Urothelium cell line (cell line): ENCODE data around the gene PSD2.

Experiments used
- DNase-seq: peaks from one replicate; pipeline ENCODE4 v3.0.0; 2011; ENCODE audit warnings: low spot score, mixed read lengths
- FAIRE-seq: peaks from 2 replicates; lab custom pipeline; 2011; peaks lifted over from hg19 to GRCh38; lab: Jason Lieb, UNC

Gene PSD2

GRCh38 chr5:139763280-139763929, 32.2 kb upstream of the PSD2 start:
- FAIRE-seq (no peak), DNase-seq (no peak)

GRCh38 chr5:139763930-139764791, 31.4 kb upstream of the PSD2 start:
- FAIRE-seq = no peak
- no peak for DNase-seq

- FAIRE-seq (no peak), DNase-seq (no peak)
Observed at GRCh38 chr5:139764886-139765408, 30.7 kb upstream of the PSD2 start.

- FAIRE-seq = no peak
- peak; percentile 77 for DNase-seq
Observed at GRCh38 chr5:139765409-139766217, 30.0 kb upstream of the PSD2 start.

- no peak for FAIRE-seq
- DNase-seq = no peak
Observed at GRCh38 chr5:139767960-139768359, 27.6 kb upstream of the PSD2 start.

- FAIRE-seq (no peak), DNase-seq (no peak)
Observed at GRCh38 chr5:139768807-139769465, 26.7 kb upstream of the PSD2 start.

GRCh38 chr5:139769477-139769876, 26.1 kb upstream of the PSD2 start:
- DNase-seq = no peak
- no peak for FAIRE-seq

- DNase-seq = no peak
Observed at GRCh38 chr5:139770722-139771121, 24.9 kb upstream of the PSD2 start.

GRCh38 chr5:139772089-139772791, 23.4 kb upstream of the PSD2 start:
- FAIRE-seq (no peak), DNase-seq (no peak)

More at GRCh38 chr5:139770722-139771121, 24.9 kb upstream of the PSD2 start:
- no peak for FAIRE-seq

GRCh38 chr5:139772927-139773690, 22.5 kb upstream of the PSD2 start:
- FAIRE-seq (no peak), DNase-seq (no peak)

GRCh38 chr5:139774980-139775661, 20.5 kb upstream of the PSD2 start:
- FAIRE-seq (no peak), DNase-seq (peak; percentile 77)

GRCh38 chr5:139775872-139776271, 19.7 kb upstream of the PSD2 start:
- no peak for DNase-seq
- FAIRE-seq = no peak

- no peak for DNase-seq
- FAIRE-seq = no peak
Observed at GRCh38 chr5:139776861-139777260, 18.7 kb upstream of the PSD2 start.

- FAIRE-seq = no peak
Observed at GRCh38 chr5:139783436-139783965, 12.1 kb upstream of the PSD2 start.

GRCh38 chr5:139784488-139784887, 11.1 kb upstream of the PSD2 start:
- DNase-seq = no peak
- no peak for FAIRE-seq

More at GRCh38 chr5:139783436-139783965, 12.1 kb upstream of the PSD2 start:
- DNase-seq = no peak

GRCh38 chr5:139787257-139787567, 8.4 kb upstream of the PSD2 start:
- no peak for DNase-seq
- FAIRE-seq = no peak

- peak; percentile 89 for DNase-seq
Observed at GRCh38 chr5:139787568-139788293, 7.9 kb upstream of the PSD2 start.

More at GRCh38 chr5:139787568-139788293, 7.9 kb upstream of the PSD2 start:
- no peak for FAIRE-seq
